HFF-Myc (cell line): Measurements from ENCODE around the gene TARBP2.

Experiments used
- DNase-seq: peaks from one replicate; pipeline ENCODE4 v3.0.0-alpha.2; 2011; ENCODE audit warnings: low read depth; ENCODE audit errors: extremely low read depth
- H3K4me3 ChIP-seq: replicated peaks from 2 replicates; pipeline ENCODE4 v1.5.1; 2011; ENCODE audit warnings: low read depth, mild to moderate bottlenecking, control low read depth, low read length
- TF ChIP-seq, protein P1 (sequence below): IDR thresholded peaks from 2 replicates; pipeline ENCODE4 v1.5.1; 2012; ENCODE audit warnings: mild to moderate bottlenecking, low read depth, low read length, control low read depth; ENCODE audit errors: missing control alignments

TARBP2 gene

DNA sequence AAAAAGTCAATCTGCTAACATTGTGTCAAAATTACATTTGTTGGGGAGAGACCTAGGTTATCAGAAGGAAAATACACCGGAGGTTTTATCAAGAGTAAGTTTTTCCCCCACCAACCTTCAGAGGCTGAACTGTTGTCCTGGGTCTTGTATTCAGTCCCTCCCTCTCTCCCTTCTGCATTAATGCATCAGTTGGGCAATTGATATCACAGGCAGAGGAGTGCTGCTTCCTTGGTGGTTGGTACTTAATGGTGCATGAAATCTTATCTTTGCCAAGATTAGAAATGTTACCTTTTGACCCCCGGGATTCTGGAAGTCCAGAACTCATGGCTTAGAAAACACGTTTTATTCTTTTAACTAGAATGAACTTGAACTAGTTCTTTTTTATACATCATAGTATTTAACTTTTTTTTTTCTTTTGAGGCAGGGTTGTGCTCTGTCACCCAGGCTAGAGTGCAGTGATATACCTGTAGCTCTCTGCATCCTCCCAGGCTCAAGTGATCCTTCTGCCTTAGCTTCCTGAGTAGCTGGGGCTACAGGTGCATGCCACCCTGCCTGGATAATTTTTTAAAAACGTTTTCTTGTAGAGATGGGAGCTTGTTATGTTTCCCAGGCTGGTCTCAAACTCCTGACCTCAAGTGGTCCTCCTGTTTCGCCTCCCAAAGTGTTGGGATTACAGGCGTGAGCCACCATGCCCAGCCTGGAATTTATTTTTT, 44.3 kb upstream of the TARBP2 start:
- TF ChIP-seq, protein P1, sequence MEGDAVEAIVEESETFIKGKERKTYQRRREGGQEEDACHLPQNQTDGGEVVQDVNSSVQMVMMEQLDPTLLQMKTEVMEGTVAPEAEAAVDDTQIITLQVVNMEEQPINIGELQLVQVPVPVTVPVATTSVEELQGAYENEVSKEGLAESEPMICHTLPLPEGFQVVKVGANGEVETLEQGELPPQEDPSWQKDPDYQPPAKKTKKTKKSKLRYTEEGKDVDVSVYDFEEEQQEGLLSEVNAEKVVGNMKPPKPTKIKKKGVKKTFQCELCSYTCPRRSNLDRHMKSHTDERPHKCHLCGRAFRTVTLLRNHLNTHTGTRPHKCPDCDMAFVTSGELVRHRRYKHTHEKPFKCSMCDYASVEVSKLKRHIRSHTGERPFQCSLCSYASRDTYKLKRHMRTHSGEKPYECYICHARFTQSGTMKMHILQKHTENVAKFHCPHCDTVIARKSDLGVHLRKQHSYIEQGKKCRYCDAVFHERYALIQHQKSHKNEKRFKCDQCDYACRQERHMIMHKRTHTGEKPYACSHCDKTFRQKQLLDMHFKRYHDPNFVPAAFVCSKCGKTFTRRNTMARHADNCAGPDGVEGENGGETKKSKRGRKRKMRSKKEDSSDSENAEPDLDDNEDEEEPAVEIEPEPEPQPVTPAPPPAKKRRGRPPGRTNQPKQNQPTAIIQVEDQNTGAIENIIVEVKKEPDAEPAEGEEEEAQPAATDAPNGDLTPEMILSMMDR: no peak
- DNase-seq: no peak
- H3K4me3 ChIP-seq: no peak overlapping the region

DNA sequence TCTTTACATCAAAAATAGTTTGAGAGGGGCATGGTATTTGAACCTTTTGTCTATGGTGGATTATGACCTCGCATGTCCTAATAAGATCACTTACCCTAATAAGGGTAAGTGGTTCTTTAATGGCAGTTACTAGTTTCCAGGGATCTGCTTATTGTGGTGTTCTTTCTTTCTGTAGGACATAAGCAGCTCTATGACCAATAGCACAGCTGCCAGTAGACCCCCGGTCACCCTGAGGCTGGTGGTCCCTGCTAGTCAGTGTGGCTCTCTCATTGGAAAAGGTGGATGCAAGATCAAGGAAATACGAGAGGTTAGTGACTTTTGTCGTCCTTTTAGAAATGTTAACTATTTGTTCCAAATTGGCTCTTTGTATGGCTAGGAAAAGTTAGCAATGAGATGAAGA, 42.0 kb upstream of the TARBP2 start:
- no peak for DNase-seq
- H3K4me3 ChIP-seq: no peak overlapping the region
- TF ChIP-seq, protein P1: no peak

DNA sequence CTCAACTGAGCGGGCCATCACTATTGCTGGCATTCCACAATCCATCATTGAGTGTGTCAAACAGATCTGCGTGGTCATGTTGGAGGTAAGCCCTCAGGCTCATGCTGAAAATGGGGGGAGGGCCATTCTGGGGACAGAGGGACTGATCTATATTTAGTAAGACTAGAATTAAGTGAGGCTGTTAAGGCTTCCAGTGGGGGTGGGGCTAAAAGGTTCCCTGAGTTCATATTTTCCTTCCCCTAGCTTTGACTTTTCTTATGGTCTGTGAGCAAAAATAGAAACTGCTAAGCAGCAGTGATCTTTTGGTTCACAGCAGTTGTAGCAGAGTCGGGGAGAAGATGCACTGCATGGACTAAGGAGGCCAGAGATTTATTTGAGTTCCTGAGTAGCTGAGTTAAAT, 40.0 kb upstream of the TARBP2 start:
- no peak for DNase-seq
- H3K4me3 ChIP-seq: no peak overlapping the region

DNA sequence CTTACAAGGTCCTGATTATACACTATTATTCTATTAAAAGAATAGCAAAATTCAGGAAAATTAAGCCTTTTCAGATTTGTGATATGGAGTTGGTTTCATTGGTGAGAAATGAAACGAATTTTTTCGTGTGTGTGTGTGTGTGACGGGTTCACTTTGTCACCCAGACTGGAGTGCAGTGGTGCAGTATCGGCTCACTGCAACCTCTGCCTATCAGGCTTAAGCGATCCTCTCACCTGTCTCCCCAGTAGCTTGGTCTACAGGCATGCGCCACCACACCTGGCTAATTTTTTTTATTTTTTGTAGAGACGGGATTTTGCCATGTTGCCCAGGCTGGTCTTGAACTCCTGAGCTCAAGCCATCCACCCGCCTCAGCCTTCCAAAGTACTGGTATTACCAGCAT, 39.5 kb upstream of the TARBP2 start:
- TF ChIP-seq, protein P1: no peak
- H3K4me3 ChIP-seq: no peak overlapping the region
- DNase-seq: no peak

More for the DNA sequence above, 40.0 kb upstream of the TARBP2 start:
- TF ChIP-seq, protein P1: no peak

DNA sequence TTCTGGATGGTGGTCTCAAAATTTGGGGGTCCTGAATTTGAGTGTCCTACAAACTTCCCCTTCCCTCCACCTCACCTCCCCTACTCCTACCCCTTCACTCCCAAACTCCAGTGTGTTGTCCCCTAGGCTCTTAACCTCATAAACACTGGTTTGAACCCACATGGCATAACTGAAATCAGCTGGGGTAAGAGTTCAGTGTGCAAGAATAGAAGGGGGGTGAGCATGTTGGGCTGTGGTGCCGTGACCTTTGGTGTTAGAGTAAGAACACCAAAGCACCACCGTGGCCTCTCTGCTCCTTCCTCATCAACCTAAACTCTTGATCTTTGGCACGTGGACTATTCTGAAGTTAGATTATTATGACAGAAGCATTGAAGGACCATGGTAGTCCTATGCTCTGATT, 38.1 kb upstream of the TARBP2 start:
- TF ChIP-seq, protein P1: no peak
- H3K4me3 ChIP-seq: no peak overlapping the region
- no peak for DNase-seq

DNA sequence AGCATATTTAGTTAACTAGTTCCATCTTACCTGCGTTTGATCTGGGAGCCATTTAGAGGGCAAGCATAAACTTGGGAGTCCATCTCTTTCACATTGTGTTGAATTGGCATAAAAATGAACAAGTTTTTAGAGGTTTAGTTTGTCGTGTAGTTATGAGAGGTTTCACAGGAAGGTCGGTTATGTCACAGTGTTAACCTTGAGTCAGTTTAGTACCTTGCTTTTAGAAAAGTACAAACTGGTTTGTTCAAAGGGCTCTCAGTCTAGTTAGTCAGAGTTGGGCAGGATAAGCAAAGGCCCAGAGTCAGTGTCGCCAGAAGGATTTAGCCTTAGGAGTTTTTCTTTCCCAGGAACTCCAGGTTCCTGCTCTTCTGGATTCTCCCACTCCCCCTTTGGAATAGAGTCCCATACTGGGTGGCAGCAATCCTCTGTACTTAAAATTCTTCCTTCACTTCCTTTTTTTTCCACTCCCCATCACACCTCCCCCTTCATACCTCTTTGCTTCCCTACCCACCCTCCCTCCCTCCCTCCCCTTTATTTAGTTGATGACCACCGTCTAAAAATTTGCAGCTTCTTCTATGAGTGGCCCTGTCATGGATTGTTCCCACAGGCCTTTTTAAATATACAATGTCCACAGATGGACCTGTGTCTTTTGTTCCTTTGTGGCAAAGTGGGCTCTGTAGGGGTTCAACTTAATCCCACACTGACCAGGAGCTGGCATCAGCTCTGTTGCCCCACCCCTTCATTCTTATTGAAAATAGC, 37.1 kb upstream of the TARBP2 start:
- H3K4me3 ChIP-seq: no peak overlapping the region
- DNase-seq: no peak
- TF ChIP-seq, protein P1: no peak
